H9 (cell line): Measurements from ENCODE around the gene CHST5. TPM values are rescaled to one million over a fixed set of nuclear protein-coding genes. Genes with fewer than 3 reads are reported as not detected.

ENCODE experiments used
- DNase-seq: peaks from one replicate; pipeline ENCODE4 v3.0.0-alpha.2; 2017
- H2AFZ ChIP-seq: one replicate; pipeline ENCODE4 v1.6.1; 2013; ENCODE audit warnings: mild to moderate bottlenecking, low read length, control low read depth, moderate library complexity
- H2AK5ac ChIP-seq: 2 replicates; pipeline ENCODE4 v1.6.1; 2013; ENCODE audit warnings: low read length, control low read depth, mixed read lengths; ENCODE audit not compliant: insufficient read length
- H2BK120ac ChIP-seq: one replicate; pipeline ENCODE4 v1.6.1; 2013; ENCODE audit warnings: low read depth, mild to moderate bottlenecking, low read length, control low read depth, inconsistent platforms; ENCODE audit not compliant: poor library complexity, severe bottlenecking
- H2BK12ac ChIP-seq: 2 replicates; pipeline ENCODE4 v1.6.1; 2013; ENCODE audit warnings: low read length, control low read depth, mixed read lengths, low read depth; ENCODE audit not compliant: insufficient read length
- H2BK15ac ChIP-seq: 2 replicates; pipeline ENCODE4 v1.6.1; 2013; ENCODE audit warnings: low read depth, low read length, control low read depth
- H2BK20ac ChIP-seq: one replicate; pipeline ENCODE4 v1.6.1; 2013; ENCODE audit warnings: low read depth, mild to moderate bottlenecking, low read length, control low read depth, inconsistent platforms; ENCODE audit not compliant: poor library complexity, severe bottlenecking
- H2BK5ac ChIP-seq: 2 replicates; pipeline ENCODE4 v1.6.1; 2013; ENCODE audit warnings: low read length, control low read depth, mixed read lengths; ENCODE audit not compliant: insufficient read length
- H3K14ac ChIP-seq: 2 replicates; pipeline ENCODE4 v1.6.1; 2013; ENCODE audit warnings: low read length, control low read depth; ENCODE audit not compliant: insufficient read depth
- H3K18ac ChIP-seq: 2 replicates; pipeline ENCODE4 v1.6.1; 2013; ENCODE audit warnings: low read depth, mild to moderate bottlenecking, mixed read lengths, low read length, control low read depth; ENCODE audit not compliant: insufficient read length
- H3K23ac ChIP-seq: 2 replicates; pipeline ENCODE4 v1.6.1; 2013; ENCODE audit warnings: low read length, control low read depth, mixed read lengths, low read depth; ENCODE audit not compliant: insufficient read length
- H3K23me2 ChIP-seq: 2 replicates; pipeline ENCODE4 v1.6.1; 2013; ENCODE audit warnings: low read depth, mild to moderate bottlenecking, mixed read lengths, low read length, control low read depth; ENCODE audit not compliant: insufficient read length, poor library complexity, severe bottlenecking
- H3K27ac ChIP-seq: 2 replicates; pipeline ENCODE4 v1.5.1; 2013; ENCODE audit warnings: low read length, control low read depth, mixed read lengths, low read depth; ENCODE audit not compliant: insufficient read length
- H3K27me3 ChIP-seq: 2 replicates; pipeline ENCODE4 v1.6.1; 2013; ENCODE audit warnings: low read length, control low read depth, inconsistent platforms; ENCODE audit not compliant: insufficient read depth
- H3K4ac ChIP-seq: 2 replicates; pipeline ENCODE4 v1.6.1; 2013; ENCODE audit warnings: low read depth, mild to moderate bottlenecking, control low read depth, inconsistent platforms, low read length, moderate library complexity
- H3K4me1 ChIP-seq: 2 replicates; pipeline ENCODE4 v1.6.1; 2013; ENCODE audit warnings: low read length, control low read depth, inconsistent platforms; ENCODE audit not compliant: insufficient read depth
- H3K4me2 ChIP-seq: 2 replicates; pipeline ENCODE4 v1.6.1; 2013; ENCODE audit warnings: low read length, control low read depth, mixed read lengths; ENCODE audit not compliant: insufficient read length, insufficient read depth
- H3K56ac ChIP-seq: 2 replicates; pipeline ENCODE4 v1.6.1; 2013; ENCODE audit warnings: low read depth, mild to moderate bottlenecking, mixed read lengths, low read length, control low read depth; ENCODE audit not compliant: insufficient read length
- H3K79me1 ChIP-seq: 2 replicates; pipeline ENCODE4 v1.6.1; 2013; ENCODE audit warnings: low read depth, mild to moderate bottlenecking, moderate library complexity, low read length, control low read depth, inconsistent platforms; ENCODE audit not compliant: insufficient read depth, poor library complexity, severe bottlenecking
- H3K79me2 ChIP-seq: 2 replicates; pipeline ENCODE4 v1.6.1; 2013; ENCODE audit warnings: low read length, control low read depth, inconsistent platforms; ENCODE audit not compliant: insufficient read depth
- H3K9ac ChIP-seq: 2 replicates; pipeline ENCODE4 v1.6.1; 2013; ENCODE audit warnings: low read length, control low read depth, mixed read lengths; ENCODE audit not compliant: insufficient read length; ENCODE audit errors: extremely low read depth
- H3K9me3 ChIP-seq: one replicate; pipeline ENCODE4 v1.6.1; 2013; ENCODE audit warnings: low read depth, low read length, inconsistent platforms; ENCODE audit not compliant: control insufficient read depth
- H3T11ph ChIP-seq: one replicate; pipeline ENCODE4 v1.6.1; 2013; ENCODE audit warnings: mild to moderate bottlenecking, low read length, control low read depth, inconsistent platforms
- H4K20me1 ChIP-seq: one replicate; pipeline ENCODE4 v1.6.1; 2013; ENCODE audit not compliant: control insufficient read depth, insufficient read length, insufficient read depth
- H4K5ac ChIP-seq: 2 replicates; pipeline ENCODE4 v1.6.1; 2013; ENCODE audit warnings: low read depth, mild to moderate bottlenecking, mixed read lengths, low read length, control low read depth; ENCODE audit not compliant: insufficient read length
- H4K8ac ChIP-seq: replicated peaks from 2 replicates; pipeline ENCODE4 v1.6.1; 2013; ENCODE audit warnings: low read length, control low read depth, mixed read lengths, low read depth; ENCODE audit not compliant: insufficient read length
- H4K91ac ChIP-seq: 2 replicates; pipeline ENCODE4 v1.6.1; 2013; ENCODE audit warnings: low read depth, mild to moderate bottlenecking, moderate library complexity, mixed read lengths, low read length, control low read depth; ENCODE audit not compliant: insufficient read length
- H3K27ac Mint-ChIP-seq, 3 experiments: 2 replicates in 2 of 3; 3 replicates in 1 of 3; pipeline ENCODE4 v1.8.0; 2020 to 2021; ENCODE audit warnings: mixed read lengths in 3 of 3, mild to moderate bottlenecking in 1 of 3, moderate library complexity in 1 of 3
- H3K27me3 Mint-ChIP-seq: 2 replicates; pipeline ENCODE4 v1.8.0; 2021; ENCODE audit warnings: low read depth, mild to moderate bottlenecking, moderate library complexity, mixed read lengths
- H3K36me3 Mint-ChIP-seq, 3 experiments: 2 replicates in 2 of 3; 3 replicates in 1 of 3; pipeline ENCODE4 v1.8.0; 2020 to 2021; ENCODE audit warnings: low read depth in 3 of 3, mixed read lengths in 3 of 3; ENCODE audit not compliant: insufficient read depth in 1 of 3
- H3K4me1 Mint-ChIP-seq, 2 experiments: 2 replicates each; pipeline ENCODE4 v1.8.0; 2020; ENCODE audit warnings: mixed read lengths in 2 of 2
- H3K4me3 Mint-ChIP-seq, 2 experiments: 2 replicates in 1 of 2; 3 replicates in 1 of 2; pipeline ENCODE4 v1.8.0; 2020 to 2021; ENCODE audit warnings: mild to moderate bottlenecking in 2 of 2, mixed read lengths in 2 of 2, moderate library complexity in 1 of 2
- H3K9me3 Mint-ChIP-seq, 2 experiments: 2 replicates in 1 of 2; 3 replicates in 1 of 2; pipeline ENCODE4 v1.8.0; 2020; ENCODE audit warnings: mild to moderate bottlenecking in 2 of 2, mixed read lengths in 2 of 2, moderate library complexity in 1 of 2
- CTCF ChIP-seq: fragments of 200-600 bp; sonication (generic); conservative IDR thresholded peaks from 3 replicates; pipeline ENCODE4 v1.8.0; 2021; ENCODE audit warnings: antibody characterized with exemption, mild to moderate bottlenecking
- WGBS: extraction: QIAGEN DNeasy Blood & Tissue Kit; methylation state at CpG from one replicate; pipeline ENCODE4 v1.1.7; 2013; ENCODE audit warnings: missing lambda C conversion rate, low lambda C conversion rate, mixed read lengths; ENCODE audit not compliant: insufficient read length; ENCODE audit errors: extremely low coverage; 5-methylcytosine and 5-hydroxymethylcytosine counted together
- total RNA-seq: library from RNA; stranded (reverse); gene quantifications from 2 replicates; pipeline ENCODE4 v1.2.1, GENCODE V29; 2021

Gene CHST5
- total RNA-seq, 1 experiment from 2014 or later: not detected

DNA sequence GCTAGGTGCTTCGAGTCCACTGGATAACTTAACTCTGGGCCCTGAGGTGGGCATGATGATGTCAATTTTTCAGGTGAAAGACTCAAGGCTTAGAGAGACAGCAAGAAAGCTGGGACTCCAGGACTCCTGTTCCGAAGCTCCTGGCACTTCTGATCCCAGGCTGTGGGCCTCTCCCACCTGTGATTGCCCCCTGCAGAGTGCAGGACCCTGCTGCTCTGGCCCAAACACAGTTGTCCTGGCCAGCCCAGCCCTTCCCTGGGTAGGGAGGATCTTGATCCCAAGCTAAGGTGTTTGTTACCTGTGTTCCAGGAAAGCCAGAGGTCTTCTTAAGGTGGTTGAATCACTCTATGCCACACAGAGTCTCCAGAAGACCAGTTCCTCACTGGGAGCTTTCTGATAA, 3.1 kb downstream of the CHST5 start:
- no peak overlapping the region for H2BK5ac ChIP-seq
- no peak overlapping the region for H2BK20ac ChIP-seq
- no peak overlapping the region for H2AFZ ChIP-seq
- H3K23me2 ChIP-seq: no peaks in the 10 kb centered on the region
- H3K4me2 ChIP-seq: no peak overlapping the region
- Mint-ChIP-seq H3K9me3 (no peaks in the 10 kb centered on the region), H3K4me1 (peaks cover 12 to 14% of the 10 kb centered on the region in 2 experiments), H3K27ac (no peak overlapping the region; a peak in 1 of 7 replicates), H3K4me3 (no peak overlapping the region), H3K36me3 (peaks cover 0 to 3% (median 0%) of the 10 kb centered on the region in 3 experiments; a peak in 1 of 7 replicates), H3K27me3 (no peaks in the 10 kb centered on the region; the same call in 1 of the 2 replicates)
- no peak for TF ChIP-seq CTCF
- no peak overlapping the region for H3K23ac ChIP-seq
- no peaks in the 10 kb centered on the region for H3K27me3 ChIP-seq
- no peak overlapping the region for H3K18ac ChIP-seq
- H4K8ac ChIP-seq: no peak overlapping the region
- H2BK12ac ChIP-seq: no peak overlapping the region
- no peak overlapping the region for H2BK120ac ChIP-seq
- H2BK15ac ChIP-seq: no peak overlapping the region
- no peak overlapping the region for H2AK5ac ChIP-seq
- no peak overlapping the region for H3K14ac ChIP-seq
- H3K4ac ChIP-seq: no peak overlapping the region
- no peak overlapping the region for H3T11ph ChIP-seq
- H3K79me1 ChIP-seq: no peaks in the 10 kb centered on the region
- no peak overlapping the region for H3K9ac ChIP-seq
- H4K5ac ChIP-seq: no peak overlapping the region
- H3K9me3 ChIP-seq: no peaks in the 10 kb centered on the region
- H4K20me1 ChIP-seq: no peaks in the 10 kb centered on the region
- no peak overlapping the region for H4K91ac ChIP-seq
- H3K27ac ChIP-seq: no peak overlapping the region
- H3K79me2 ChIP-seq: no peaks in the 10 kb centered on the region
- no peak overlapping the region for H3K56ac ChIP-seq
- H3K4me1 ChIP-seq: no peaks in the 10 kb centered on the region
- WGBS: no CpG with 5 or more reads among the region's 2 CpGs
- no peak for DNase-seq
